Measurements from ENCODE around the gene PET117.

GRCh38 chr20:18090044-18090443, 47.6 kb upstream of the PET117 start:
- TF ChIP-seq ZNF274 (IDR thresholded peaks at IDR 0.05; ENCODE audit: low read depth, low read length) (no peak), YY1 (IDR thresholded peaks at IDR 0.05; ENCODE audit: insufficient read depth, insufficient read length) (no peak)
